PC-3 (cell line): Measurements from ENCODE around the gene IL7R. TPM values are rescaled to one million over a fixed set of nuclear protein-coding genes. Genes with fewer than 3 reads are reported as not detected.

ENCODE experiments used
- ATAC-seq: fragments of 200-7000 bp; cut with Tn5 transposase; 2 replicates; pipeline ENCODE4 v1.9.1; 2020; ENCODE audit warnings: mild to moderate bottlenecking, moderate library complexity
- BruUV-seq: library from RNA; stranded (reverse); fragments of 400-500 nt; replicated peaks from 2 replicates; lab custom pipeline; 2021; lab: Mats Ljungman, UMichigan
- CTCF ChIA-PET: fragments of 300-600 bp; sonication (Branson Sonifier 250); formaldehyde crosslinking; loops from one replicate; lab custom pipeline; 2022; ENCODE audit warnings: antibody characterized with exemption; lab: Charles Lee
- POLR2A ChIA-PET: fragments of 300-600 bp; sonication (Branson Sonifier 250); formaldehyde crosslinking; loops from one replicate; lab custom pipeline; 2022; ENCODE audit warnings: antibody characterized with exemption; ENCODE audit not compliant: unreplicated experiment; lab: Charles Lee
- DNase-seq: peaks from one replicate; pipeline ENCODE4 v3.0.0-alpha.2; 2015
- H2AFZ ChIP-seq: fragments of 300-600 bp; sonication (generic); 2 replicates; pipeline ENCODE4 v1.6.0; 2016; ENCODE audit warnings: antibody characterized with exemption, low read length
- H3F3A ChIP-seq: fragments of 300-600 bp; sonication (generic); one replicate; pipeline ENCODE4 v1.6.0; 2017; ENCODE audit warnings: antibody characterized with exemption, low read length, control low read depth, mild to moderate bottlenecking; ENCODE audit not compliant: unreplicated experiment
- H3K27ac ChIP-seq: fragments of 300-600 bp; sonication (generic); 2 replicates; pipeline ENCODE4 v1.5.1; 2016; ENCODE audit warnings: mild to moderate bottlenecking, low read length
- H3K27me3 ChIP-seq: fragments of 300-600 bp; sonication (generic); 2 replicates; pipeline ENCODE4 v1.6.1; 2016; ENCODE audit warnings: low read length, mixed read lengths
- H3K36me3 ChIP-seq: fragments of 300-600 bp; sonication (generic); 2 replicates; pipeline ENCODE4 v1.6.1; 2016; ENCODE audit warnings: low read depth, mixed run types, low read length, mixed read lengths
- H3K4me1 ChIP-seq: fragments of 300-600 bp; sonication (generic); 2 replicates; pipeline ENCODE4 v1.5.1; 2016; ENCODE audit warnings: low read length; ENCODE audit not compliant: insufficient read depth
- H3K4me2 ChIP-seq: fragments of 300-600 bp; sonication (generic); 2 replicates; pipeline ENCODE4 v1.6.0; 2016; ENCODE audit warnings: low read length
- H3K4me3 ChIP-seq: fragments of 300-600 bp; sonication (generic); 2 replicates; pipeline ENCODE4 v1.5.1; 2016; ENCODE audit warnings: mild to moderate bottlenecking, low read length, mixed read lengths
- H3K79me2 ChIP-seq: fragments of 300-600 bp; sonication (generic); 2 replicates; pipeline ENCODE4 v1.6.1; 2017; ENCODE audit warnings: low read length, mixed read lengths
- H3K9ac ChIP-seq: fragments of 300-600 bp; sonication (generic); 2 replicates; pipeline ENCODE4 v1.6.0; 2016; ENCODE audit warnings: mild to moderate bottlenecking, low read length
- H3K9me2 ChIP-seq: fragments of 300-600 bp; sonication (generic); replicated peaks from 2 replicates; pipeline ENCODE4 v1.6.1; 2016; ENCODE audit warnings: mixed run types, low read length, mixed read lengths
- H3K9me3 ChIP-seq: fragments of 300-600 bp; sonication (generic); 2 replicates; pipeline ENCODE4 v1.6.1; 2016; ENCODE audit warnings: low read length, mixed read lengths
- H4K20me1 ChIP-seq: fragments of 300-600 bp; sonication (generic); 2 replicates; pipeline ENCODE4 v1.6.1; 2016; ENCODE audit warnings: low read length, mixed read lengths
- EZH2 ChIP-seq: fragments of 300-600 bp; sonication (generic); IDR thresholded peaks from one replicate; pipeline ENCODE4 v1.6.1; 2017; ENCODE audit warnings: antibody characterized with exemption, mild to moderate bottlenecking, low read length; ENCODE audit not compliant: unreplicated experiment
- EZH2phosphoT487 ChIP-seq: fragments of 300-600 bp; sonication (generic); IDR thresholded peaks from 2 replicates; pipeline ENCODE4 v1.6.1; 2018; ENCODE audit warnings: mild to moderate bottlenecking, antibody characterized with exemption, low read length, borderline replicate concordance
- intact Hi-C: fragments of 100-400 bp; cut with micrococcal nuclease; formaldehyde crosslinking; loops from 2 replicates; pipeline ENCODE4 v1.9.0; 2023
- total RNA-seq: library from RNA; depleted of rRNA; stranded (reverse); fragments of >200 nt; gene quantifications from 2 replicates; pipeline ENCODE4 v1.2.3, GENCODE V29; 2014
- TF ChIP-seq, protein P1 (sequence below): fragments of 300-600 bp; sonication (generic); conservative IDR thresholded peaks from 2 replicates; pipeline ENCODE4 v1.5.1; 2017; ENCODE audit warnings: antibody characterized with exemption, low read depth, mild to moderate bottlenecking, low read length

IL7R gene
- total RNA-seq, 1 experiment from 2014 or later = 7.4 TPM

DNA sequence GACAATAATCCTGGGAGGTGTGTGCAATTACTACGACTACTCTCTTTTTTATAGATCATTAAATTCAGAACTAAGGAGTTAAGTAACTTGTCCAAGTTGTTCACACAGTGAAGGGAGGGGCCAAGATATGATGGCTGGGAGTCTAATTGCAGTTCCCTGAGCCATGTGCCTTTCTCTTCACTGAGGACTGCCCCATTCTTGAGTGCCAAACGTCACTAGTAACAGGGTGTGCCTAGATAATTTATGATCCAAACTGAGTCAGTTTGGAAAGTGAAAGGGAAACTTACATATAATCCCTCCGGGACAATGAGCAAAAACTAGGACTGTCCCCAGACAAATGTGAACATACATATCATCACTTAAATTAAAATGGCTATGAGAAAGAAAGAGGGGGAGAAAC, 20.2 kb downstream of the IL7R start:
- intact Hi-C loops = no loop called here
- CTCF ChIA-PET = no interaction called here
- Histone ChIP-seq H3K79me2 (no peaks in the 10 kb centered on the region), H3K9me3 (no peaks in the 10 kb centered on the region), H3K4me2 (no peak overlapping the region; the same call in 1 of the 2 replicates), H2AFZ (peak overlapping the region; percentile 30; the same call in 1 of the 2 replicates), H3K27me3 (no peaks in the 10 kb centered on the region), H3F3A (no peaks in the 10 kb centered on the region), H3K4me3 (no peak overlapping the region), H3K27ac (peak overlapping the region; percentile 48), H3K4me1 (peaks cover 15% of the 10 kb centered on the region), H4K20me1 (no peaks in the 10 kb centered on the region), H3K36me3 (0 out of 2 replicates have a peak, but pooled peaks cover 3% of the 10 kb centered on the region), H3K9me2 (no peaks in the 10 kb centered on the region), H3K9ac (no peak overlapping the region)
- no peak for TF ChIP-seq EZH2
- TF ChIP-seq EZH2phosphoT487 = no peak
- TF ChIP-seq, protein P1, sequence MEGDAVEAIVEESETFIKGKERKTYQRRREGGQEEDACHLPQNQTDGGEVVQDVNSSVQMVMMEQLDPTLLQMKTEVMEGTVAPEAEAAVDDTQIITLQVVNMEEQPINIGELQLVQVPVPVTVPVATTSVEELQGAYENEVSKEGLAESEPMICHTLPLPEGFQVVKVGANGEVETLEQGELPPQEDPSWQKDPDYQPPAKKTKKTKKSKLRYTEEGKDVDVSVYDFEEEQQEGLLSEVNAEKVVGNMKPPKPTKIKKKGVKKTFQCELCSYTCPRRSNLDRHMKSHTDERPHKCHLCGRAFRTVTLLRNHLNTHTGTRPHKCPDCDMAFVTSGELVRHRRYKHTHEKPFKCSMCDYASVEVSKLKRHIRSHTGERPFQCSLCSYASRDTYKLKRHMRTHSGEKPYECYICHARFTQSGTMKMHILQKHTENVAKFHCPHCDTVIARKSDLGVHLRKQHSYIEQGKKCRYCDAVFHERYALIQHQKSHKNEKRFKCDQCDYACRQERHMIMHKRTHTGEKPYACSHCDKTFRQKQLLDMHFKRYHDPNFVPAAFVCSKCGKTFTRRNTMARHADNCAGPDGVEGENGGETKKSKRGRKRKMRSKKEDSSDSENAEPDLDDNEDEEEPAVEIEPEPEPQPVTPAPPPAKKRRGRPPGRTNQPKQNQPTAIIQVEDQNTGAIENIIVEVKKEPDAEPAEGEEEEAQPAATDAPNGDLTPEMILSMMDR = no peak
- peak; percentile 86 for ATAC-seq
- BruUV-seq = no TSS peak
- peak; percentile 58 for DNase-seq
- POLR2A ChIA-PET = no interaction called here

DNA sequence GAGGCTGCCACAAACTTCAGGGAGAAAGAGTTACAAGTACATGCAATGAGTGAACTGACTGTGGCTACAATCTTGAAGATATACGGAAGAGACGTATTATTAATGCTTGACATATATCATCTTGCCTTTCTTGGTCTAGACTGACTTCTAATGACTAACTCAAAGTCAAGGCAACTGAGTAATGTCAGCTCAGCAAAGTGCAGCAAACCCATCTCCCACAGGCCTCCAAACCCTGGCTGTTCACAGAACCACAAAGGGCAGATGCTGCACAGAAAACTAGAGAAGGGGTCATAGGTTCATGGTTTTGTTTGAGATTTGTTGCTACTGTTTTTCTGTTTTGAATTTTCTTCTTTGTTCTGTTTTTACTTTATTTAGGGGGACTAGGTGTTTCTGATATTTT, 21.0 kb downstream of the IL7R start:
- CTCF ChIA-PET = no interaction called here
- intact Hi-C loops = no loop called here
- 0 out of 2 replicates have a peak, but pooled peaks cover 3% of the 10 kb centered on the region for H3K36me3 ChIP-seq

DNA sequence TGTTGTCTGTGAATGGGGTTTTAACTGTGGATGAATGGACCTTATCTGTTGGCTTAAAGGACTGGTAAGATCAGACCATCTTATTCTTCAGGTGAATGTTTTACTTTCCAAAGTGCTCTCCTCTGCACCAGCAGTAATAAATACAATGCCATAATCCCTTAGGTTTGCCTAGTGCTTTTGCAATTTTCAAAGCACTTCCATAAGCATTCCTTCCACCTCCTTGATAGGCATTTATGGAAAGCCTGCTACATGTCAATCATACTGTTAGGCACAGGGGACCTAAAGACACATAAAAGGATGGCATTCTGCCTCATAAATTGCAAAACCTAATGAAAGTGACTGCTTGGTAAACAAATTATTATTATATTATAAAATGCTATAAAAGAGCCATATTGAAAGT, 21.4 kb downstream of the IL7R start:
- Histone ChIP-seq H3K27me3 (no peaks in the 10 kb centered on the region), H3K27ac (no peak overlapping the region), H3K79me2 (no peaks in the 10 kb centered on the region), H3K4me1 (peaks cover 15% of the 10 kb centered on the region), H3K4me2 (no peak overlapping the region), H2AFZ (no peak overlapping the region), H3K9me3 (no peaks in the 10 kb centered on the region), H4K20me1 (no peaks in the 10 kb centered on the region), H3K36me3 (0 out of 2 replicates have a peak, but pooled peaks cover 3% of the 10 kb centered on the region), H3K9ac (no peak overlapping the region), H3F3A (no peaks in the 10 kb centered on the region), H3K4me3 (no peak overlapping the region), H3K9me2 (no peaks in the 10 kb centered on the region)
- ATAC-seq (no peak), DNase-seq (no peak)
- no TSS peak for BruUV-seq
- POLR2A ChIA-PET = no interaction called here
- CTCF ChIA-PET = no interaction called here
- intact Hi-C loops = no loop called here
- no peak for TF ChIP-seq EZH2phosphoT487

More for the DNA sequence above, 21.0 kb downstream of the IL7R start:
- Histone ChIP-seq H4K20me1 (no peaks in the 10 kb centered on the region), H3K4me2 (no peak overlapping the region), H3K4me3 (no peak overlapping the region), H3K27ac (0 out of 2 replicates have a peak overlapping the region, but pooled peaks have one; percentile 48), H3F3A (no peaks in the 10 kb centered on the region), H3K9ac (no peak overlapping the region), H3K79me2 (no peaks in the 10 kb centered on the region), H3K27me3 (no peaks in the 10 kb centered on the region), H3K9me2 (no peaks in the 10 kb centered on the region), H2AFZ (no peak overlapping the region), H3K9me3 (no peaks in the 10 kb centered on the region), H3K4me1 (peaks cover 15% of the 10 kb centered on the region)
- no TSS peak for BruUV-seq
- DNase-seq = no peak
- TF ChIP-seq EZH2phosphoT487 = no peak
- TF ChIP-seq, protein P1 = no peak
- TF ChIP-seq EZH2 = no peak
- POLR2A ChIA-PET = no interaction called here
- no peak for ATAC-seq
